ENCODE data around the gene ENTHD1.

GRCh38 chr22:39748877-39749276, 144.7 kb downstream of the ENTHD1 start:
- TF ChIP-seq, protein P1, sequence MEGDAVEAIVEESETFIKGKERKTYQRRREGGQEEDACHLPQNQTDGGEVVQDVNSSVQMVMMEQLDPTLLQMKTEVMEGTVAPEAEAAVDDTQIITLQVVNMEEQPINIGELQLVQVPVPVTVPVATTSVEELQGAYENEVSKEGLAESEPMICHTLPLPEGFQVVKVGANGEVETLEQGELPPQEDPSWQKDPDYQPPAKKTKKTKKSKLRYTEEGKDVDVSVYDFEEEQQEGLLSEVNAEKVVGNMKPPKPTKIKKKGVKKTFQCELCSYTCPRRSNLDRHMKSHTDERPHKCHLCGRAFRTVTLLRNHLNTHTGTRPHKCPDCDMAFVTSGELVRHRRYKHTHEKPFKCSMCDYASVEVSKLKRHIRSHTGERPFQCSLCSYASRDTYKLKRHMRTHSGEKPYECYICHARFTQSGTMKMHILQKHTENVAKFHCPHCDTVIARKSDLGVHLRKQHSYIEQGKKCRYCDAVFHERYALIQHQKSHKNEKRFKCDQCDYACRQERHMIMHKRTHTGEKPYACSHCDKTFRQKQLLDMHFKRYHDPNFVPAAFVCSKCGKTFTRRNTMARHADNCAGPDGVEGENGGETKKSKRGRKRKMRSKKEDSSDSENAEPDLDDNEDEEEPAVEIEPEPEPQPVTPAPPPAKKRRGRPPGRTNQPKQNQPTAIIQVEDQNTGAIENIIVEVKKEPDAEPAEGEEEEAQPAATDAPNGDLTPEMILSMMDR (IDR thresholded peaks at IDR 0.05), result no peak
- TF ChIP-seq EZH2 (IDR thresholded peaks at IDR 0.05), result no peak
- TF ChIP-seq EZH2phosphoT487 (IDR thresholded peaks at IDR 0.05), result no peak

Measured in neural progenitor cell (in vitro differentiated cells).